Adipose tissue (tissue), 3 donors: ENCODE results near the gene KIF5C. TPM values are rescaled to one million over a fixed set of nuclear protein-coding genes. Genes with fewer than 3 reads are reported as not detected.

Source experiments
- H3K27ac ChIP-seq: one replicate; pipeline ENCODE4 v1.5.1; 2013; ENCODE audit warnings: low read depth, low read length
- WGBS, 3 donors: extraction: QIAGEN DNeasy Blood & Tissue Kit; methylation state at CpG; one replicate each; pipeline ENCODE4 v1.1.7; 2013; 5-methylcytosine and 5-hydroxymethylcytosine counted together
- polyA plus RNA-seq, 3 donors: library from polyadenylated mRNA; stranded (reverse); fragments of 200-250 nt; gene quantifications; one replicate each; pipeline ENCODE4 v1.2.3, GENCODE V29; 2013
- donor health status: healthy with polysubstance abuse.
- donor health status: Bipolar disorder and iron deficiency.
- donor health status: healthy.

Gene KIF5C
- polyA plus RNA-seq, 3 donors: 0.51 to 1.7 (median 1.2) TPM

GRCh38 chr2:149019768-149020167 lies 144.7 kb downstream of the KIF5C start:
- H3K27ac ChIP-seq: no peak overlapping the region
- WGBS, 3 donors: 34 to 56% (median 35%) methylated on average over 2 of the region's 2 CpGs

- no peak overlapping the region for H3K27ac ChIP-seq
- 71 to 75% (median 74%) methylated on average over 10 of the region's 10 CpGs for WGBS, 3 donors
These were observed 145.4 kb downstream of the KIF5C start for GRCh38 chr2:149020432-149020851.

- H3K27ac ChIP-seq: no peak overlapping the region
- 79 to 90% (median 82%) methylated on average over 5 of the region's 5 CpGs for WGBS, 3 donors
These were observed 146.3 kb downstream of the KIF5C start for GRCh38 chr2:149021271-149021719.

- H3K27ac ChIP-seq: no peak overlapping the region
- 85 to 93% (median 92%) methylated on average over 6 of the region's 6 CpGs for WGBS, 3 donors
These were observed 146.7 kb downstream of the KIF5C start for GRCh38 chr2:149021761-149022160.

- WGBS, 3 donors: 88 to 93% (median 90%) methylated on average over 6 of the region's 6 CpGs
- no peak overlapping the region for H3K27ac ChIP-seq
These were observed 148.1 kb downstream of the KIF5C start for GRCh38 chr2:149023091-149023490.

GRCh38 chr2:149027590-149028250 lies 152.7 kb downstream of the KIF5C start:
- 67 to 85% (median 71%) methylated on average over 7 of the region's 7 CpGs for WGBS, 3 donors

GRCh38 chr2:149028377-149028776 lies 153.3 kb downstream of the KIF5C start:
- WGBS, 3 donors: 70 to 79% (median 74%) methylated on average over 6 of the region's 6 CpGs
- no peak overlapping the region for H3K27ac ChIP-seq

More at GRCh38 chr2:149027590-149028250, 152.7 kb downstream of the KIF5C start:
- no peak overlapping the region for H3K27ac ChIP-seq

GRCh38 chr2:149028891-149029290 lies 153.9 kb downstream of the KIF5C start:
- 68 to 76% (median 70%) methylated on average over 2 of the region's 2 CpGs for whole genome bisulfite sequencing, 3 donors
- no peak overlapping the region for H3K27ac ChIP-seq

- WGBS, 3 donors: 77 to 82% (median 79%) methylated on average over 11 of the region's 11 CpGs
- H3K27ac ChIP-seq: no peak overlapping the region
These were observed 154.4 kb downstream of the KIF5C start for GRCh38 chr2:149029307-149029965.

GRCh38 chr2:149031396-149031795 lies 156.4 kb downstream of the KIF5C start:
- H3K27ac ChIP-seq: no peak overlapping the region
- 98 to 99% (median 99%) methylated on average over 4 of the region's 4 CpGs for WGBS, 3 donors

- WGBS, 3 donors: 45 to 85% (median 78%) methylated on average over 7 to 8 of the region's 8 CpGs
- no peak overlapping the region for H3K27ac ChIP-seq
These were observed 158.7 kb downstream of the KIF5C start for GRCh38 chr2:149033716-149034115.

- 67 to 73% (median 70%) methylated on average over 6 of the region's 6 CpGs for WGBS, 3 donors
- no peak overlapping the region for H3K27ac ChIP-seq
These were observed 159.4 kb downstream of the KIF5C start for GRCh38 chr2:149034406-149034805.

GRCh38 chr2:149036507-149037293 lies 161.7 kb downstream of the KIF5C start:
- 69 to 92% (median 89%) methylated on average over 4 of the region's 4 CpGs for WGBS, 3 donors
- no peak overlapping the region for H3K27ac ChIP-seq

GRCh38 chr2:149037851-149038250 lies 162.8 kb downstream of the KIF5C start:
- no peak overlapping the region for H3K27ac ChIP-seq
- WGBS, 3 donors: 19 to 70% (median 61%) methylated on average over 8 of the region's 8 CpGs

- WGBS, 3 donors: 2 to 3% (median 2%) methylated on average over 51 to 85 of the region's 85 CpGs
- no peak within 1 kb of the TSS for H3K27ac ChIP-seq
These were observed 163.6 kb downstream of the KIF5C start, which contains the start of gene LYPD6B for GRCh38 chr2:149038442-149039212. TSS of gene LYPD6B (plus strand) at chr2:149038699. CDS start at chr2:149130949, 92,250 bp downstream.

- 9 to 47% (median 43%) methylated on average over 11 of the region's 11 CpGs for WGBS, 3 donors
- no peak overlapping the region for H3K27ac ChIP-seq
These were observed 164.2 kb downstream of the KIF5C start for GRCh38 chr2:149039213-149039724.

GRCh38 chr2:149040451-149040850 lies 165.4 kb downstream of the KIF5C start:
- no peak overlapping the region for H3K27ac ChIP-seq
- 71 to 74% (median 73%) methylated on average over 7 of the region's 7 CpGs for WGBS, 3 donors

- no peak overlapping the region for H3K27ac ChIP-seq
- WGBS, 3 donors: 93 to 96% (median 93%) methylated on average over 1 of the region's 1 CpG
These were observed 166.5 kb downstream of the KIF5C start for GRCh38 chr2:149041482-149041881.
